GM21786 (cell line): ENCODE results near the gene SLC7A1.

ENCODE experiments used
- ATAC-seq: cut with Tn5 transposase; IDR thresholded peaks from one replicate; pipeline ENCODE4 v1.9.1; 2021; ENCODE audit not compliant: unreplicated experiment

SLC7A1 gene

GRCh38 chr13:29562786-29563438 is 32.6 kb downstream of the SLC7A1 start:
- ATAC-seq = no peak

GRCh38 chr13:29561918-29562317 is 33.6 kb downstream of the SLC7A1 start:
- no peak for ATAC-seq

GRCh38 chr13:29556742-29557141 is 38.7 kb downstream of the SLC7A1 start:
- ATAC-seq = no peak

GRCh38 chr13:29551214-29551613 is 44.3 kb downstream of the SLC7A1 start:
- ATAC-seq = no peak

- no peak for ATAC-seq
These were observed 45.0 kb downstream of the SLC7A1 start for GRCh38 chr13:29550430-29550988.

- no peak for ATAC-seq
These were observed 46.8 kb downstream of the SLC7A1 start for GRCh38 chr13:29548722-29549121.

GRCh38 chr13:29547153-29547552 is 48.3 kb downstream of the SLC7A1 start:
- ATAC-seq = no peak

GRCh38 chr13:29546662-29547061 is 48.8 kb downstream of the SLC7A1 start:
- no peak for ATAC-seq

GRCh38 chr13:29545988-29546387 is 49.5 kb downstream of the SLC7A1 start:
- ATAC-seq = no peak

GRCh38 chr13:29543230-29544215 is 52.0 kb downstream of the SLC7A1 start:
- ATAC-seq = peak; percentile 99

- no peak for ATAC-seq
These were observed 53.1 kb downstream of the SLC7A1 start for GRCh38 chr13:29542381-29542780.

- ATAC-seq = no peak
These were observed 54.1 kb downstream of the SLC7A1 start for GRCh38 chr13:29541400-29541799.

- no peak for ATAC-seq
These were observed 54.7 kb downstream of the SLC7A1 start for GRCh38 chr13:29540799-29541198.

GRCh38 chr13:29540334-29540733 is 55.2 kb downstream of the SLC7A1 start:
- no peak for ATAC-seq

- ATAC-seq = no peak
These were observed 55.6 kb downstream of the SLC7A1 start for GRCh38 chr13:29539856-29540255.

GRCh38 chr13:29538652-29539040 is 56.8 kb downstream of the SLC7A1 start:
- no peak for ATAC-seq

GRCh38 chr13:29537736-29538651 is 57.5 kb downstream of the SLC7A1 start:
- no peak for ATAC-seq

GRCh38 chr13:29536853-29537252 is 58.6 kb downstream of the SLC7A1 start:
- no peak for ATAC-seq

GRCh38 chr13:29535663-29536655 is 59.5 kb downstream of the SLC7A1 start:
- ATAC-seq = no peak

GRCh38 chr13:29534083-29534482 is 61.4 kb downstream of the SLC7A1 start:
- ATAC-seq = no peak
